ENCODE data around the gene ABCA10. TPM values are rescaled to one million over a fixed set of nuclear protein-coding genes. Genes with fewer than 3 reads are reported as not detected.

The ABCA10 gene
- total and polyA plus RNA-seq, 2 of the 13 experiments (the other 11 are each of a cell fraction or from before 2014, with no cell fraction given) = 0.02 to 0.08 TPM

DNA sequence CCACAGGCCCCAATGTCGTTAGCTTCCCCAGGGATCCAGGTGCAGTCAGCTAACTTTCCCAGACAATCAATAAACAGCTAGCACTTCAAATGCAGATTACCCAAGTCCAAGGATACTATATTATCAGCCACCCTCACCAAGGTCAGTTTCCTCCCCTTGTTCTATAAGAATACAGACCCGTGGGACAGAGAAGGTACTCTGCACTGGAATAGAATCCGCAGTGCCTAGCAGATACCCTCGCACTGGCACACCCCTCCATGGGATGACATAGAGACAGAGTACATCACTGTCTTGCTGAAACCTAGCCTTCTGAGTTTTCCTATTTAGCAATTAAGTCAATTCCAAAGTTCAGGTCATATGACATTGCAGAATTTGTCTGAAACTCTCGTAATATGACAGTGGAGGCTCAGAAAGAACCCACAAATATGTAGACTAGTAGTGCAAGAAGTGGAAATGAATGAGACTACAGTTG, 40.0 kb upstream of the ABCA10 start (continued):
- TF ChIP-seq ISX (CRISPR knock-in tag; conservative IDR thresholded peaks at IDR 0.05) (no peak), SOX13 (IDR thresholded peaks at IDR 0.05) (no peak), SOX13 (CRISPR knock-in tag; conservative IDR thresholded peaks at IDR 0.05 in 1 of 2, IDR thresholded peaks at IDR 0.05 in 1 of 2) (peak in 1 of 2 experiments; percentile 61; a peak in 2 of 4 replicates), SATB2 (CRISPR knock-in tag; IDR thresholded peaks at IDR 0.05) (no peak), DDIT3 (CRISPR knock-in tag; IDR thresholded peaks at IDR 0.05) (no peak), CREBL2 (CRISPR knock-in tag; IDR thresholded peaks at IDR 0.05; ENCODE audit: borderline replicate concordance) (no peak), ZNF329 (CRISPR knock-in tag; IDR thresholded peaks at IDR 0.05; ENCODE audit: low read depth) (no peak), ZNF883 (CRISPR knock-in tag; IDR thresholded peaks at IDR 0.05; ENCODE audit: not compliant biosample characterization) (no peak), ZNF10 (CRISPR knock-in tag; IDR thresholded peaks at IDR 0.05; ENCODE audit: borderline replicate concordance, low read depth) (no peak), NKX3-1 (CRISPR knock-in tag; IDR thresholded peaks at IDR 0.05) (no peak), CHD2 (IDR thresholded peaks at IDR 0.05; ENCODE audit: low read depth, low read length) (no peak), ZNF12 (CRISPR knock-in tag; IDR thresholded peaks at IDR 0.05) (peak; percentile 87; the same call in 1 of the 2 replicates), ARNT (IDR thresholded peaks at IDR 0.05) (no peak), FOXO4 (CRISPR knock-in tag; conservative IDR thresholded peaks at IDR 0.05) (no peak), ATF5 (CRISPR knock-in tag; IDR thresholded peaks at IDR 0.05; ENCODE audit: low read depth) (no peak), MTF2 (CRISPR knock-in tag; IDR thresholded peaks at IDR 0.05; ENCODE audit: borderline replicate concordance) (no peak), NFKBIZ (CRISPR knock-in tag; IDR thresholded peaks at IDR 0.05) (0 out of 2 replicates have a peak, but pooled peaks have one; percentile 26), NFYC (CRISPR knock-in tag; IDR thresholded peaks at IDR 0.05) (no peak), ZNF20 (CRISPR knock-in tag; IDR thresholded peaks at IDR 0.05) (no peak), ZNF343 (CRISPR knock-in tag; IDR thresholded peaks at IDR 0.05) (no peak)
- TF ChIP-seq, protein P1, sequence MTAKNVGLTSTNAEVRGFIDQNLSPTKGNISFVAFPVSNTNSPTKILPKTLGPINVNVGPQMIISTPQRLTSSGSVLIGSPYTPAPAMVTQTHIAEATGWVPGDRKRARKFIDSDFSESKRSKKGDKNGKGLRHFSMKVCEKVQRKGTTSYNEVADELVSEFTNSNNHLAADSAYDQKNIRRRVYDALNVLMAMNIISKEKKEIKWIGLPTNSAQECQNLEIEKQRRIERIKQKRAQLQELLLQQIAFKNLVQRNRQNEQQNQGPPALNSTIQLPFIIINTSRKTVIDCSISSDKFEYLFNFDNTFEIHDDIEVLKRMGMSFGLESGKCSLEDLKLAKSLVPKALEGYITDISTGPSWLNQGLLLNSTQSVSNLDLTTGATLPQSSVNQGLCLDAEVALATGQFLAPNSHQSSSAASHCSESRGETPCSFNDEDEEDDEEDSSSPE (CRISPR knock-in tag; IDR thresholded peaks at IDR 0.05) = no peak
- TF ChIP-seq, protein P2, sequence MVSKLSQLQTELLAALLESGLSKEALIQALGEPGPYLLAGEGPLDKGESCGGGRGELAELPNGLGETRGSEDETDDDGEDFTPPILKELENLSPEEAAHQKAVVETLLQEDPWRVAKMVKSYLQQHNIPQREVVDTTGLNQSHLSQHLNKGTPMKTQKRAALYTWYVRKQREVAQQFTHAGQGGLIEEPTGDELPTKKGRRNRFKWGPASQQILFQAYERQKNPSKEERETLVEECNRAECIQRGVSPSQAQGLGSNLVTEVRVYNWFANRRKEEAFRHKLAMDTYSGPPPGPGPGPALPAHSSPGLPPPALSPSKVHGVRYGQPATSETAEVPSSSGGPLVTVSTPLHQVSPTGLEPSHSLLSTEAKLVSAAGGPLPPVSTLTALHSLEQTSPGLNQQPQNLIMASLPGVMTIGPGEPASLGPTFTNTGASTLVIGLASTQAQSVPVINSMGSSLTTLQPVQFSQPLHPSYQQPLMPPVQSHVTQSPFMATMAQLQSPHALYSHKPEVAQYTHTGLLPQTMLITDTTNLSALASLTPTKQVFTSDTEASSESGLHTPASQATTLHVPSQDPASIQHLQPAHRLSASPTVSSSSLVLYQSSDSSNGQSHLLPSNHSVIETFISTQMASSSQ (IDR thresholded peaks at IDR 0.05; ENCODE audit: low read depth) = no peak
- TF ChIP-seq, protein P2 (CRISPR knock-in tag; IDR thresholded peaks at IDR 0.05; ENCODE audit: borderline replicate concordance) = peak; percentile 14; the same call in 1 of the 2 replicates
